Measurements from ENCODE around the gene RPL35. TPM values are rescaled to one million over a fixed set of nuclear protein-coding genes. Genes with fewer than 3 reads are reported as not detected.

Gene RPL35
- polyA plus RNA-seq, 1 of the 3 experiments (the other 2 are of a cell fraction) = 5,348 TPM

- no peaks in the 10 kb centered on the region for H3K79me2 ChIP-seq (ENCODE audit: insufficient read depth)
- ChIA-PET POLR2A (no interaction called here), CTCF (interaction anchor here (1.0 to 1.7 kb wide), 2 partner anchors 10 to 37 kb away, joined by 3 to 5 read pairs; partner anchors contain the start of gene WDR38)
- H3K4me2 ChIP-seq = no peak overlapping the region
- no peaks in the 10 kb centered on the region for H3K9me2 ChIP-seq
- TF ChIP-seq RFX5 (IDR thresholded peaks at IDR 0.05; ENCODE audit: low read length) (no peak), GATA2 (CRISPR knock-in tag; IDR thresholded peaks at IDR 0.05) (no peak), GABPA (IDR thresholded peaks at IDR 0.05; ENCODE audit: low read depth) (no peak), RCOR1 (IDR thresholded peaks at IDR 0.05; ENCODE audit: low read length) (no peak), POLR2AphosphoS5 (IDR thresholded peaks at IDR 0.05; ENCODE audit: low read depth, low read length) (no peak)
- TF ChIP-seq, protein P1, sequence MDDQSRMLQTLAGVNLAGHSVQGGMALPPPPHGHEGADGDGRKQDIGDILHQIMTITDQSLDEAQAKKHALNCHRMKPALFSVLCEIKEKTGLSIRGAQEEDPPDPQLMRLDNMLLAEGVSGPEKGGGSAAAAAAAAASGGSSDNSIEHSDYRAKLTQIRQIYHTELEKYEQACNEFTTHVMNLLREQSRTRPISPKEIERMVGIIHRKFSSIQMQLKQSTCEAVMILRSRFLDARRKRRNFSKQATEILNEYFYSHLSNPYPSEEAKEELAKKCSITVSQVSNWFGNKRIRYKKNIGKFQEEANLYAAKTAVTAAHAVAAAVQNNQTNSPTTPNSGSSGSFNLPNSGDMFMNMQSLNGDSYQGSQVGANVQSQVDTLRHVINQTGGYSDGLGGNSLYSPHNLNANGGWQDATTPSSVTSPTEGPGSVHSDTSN (IDR thresholded peaks at IDR 0.05) = no peak
- no peaks in the 10 kb centered on the region for H3K9me3 ChIP-seq
- no peaks in the 10 kb centered on the region for H3F3A ChIP-seq (replicated peaks; ENCODE audit: insufficient read depth)
- H3K4me3 ChIP-seq (ENCODE audit: low read depth in 2 of 2, low read length in 1 of 2) = no peak overlapping the region
- H3K27ac ChIP-seq (ENCODE audit: low read depth in 2 of 2, low read length in 1 of 2) = no peak overlapping the region
- no peak overlapping the region for H3K9ac ChIP-seq
- no peak overlapping the region for H2AFZ ChIP-seq (ENCODE audit: low read depth)
- peaks cover 9 to 50% of the 10 kb centered on the region in 2 experiments for H3K36me3 ChIP-seq (replicated peaks in 1 of 2; ENCODE audit: control insufficient read depth in 1 of 2, insufficient read depth in 2 of 2, low read length in 1 of 2)
- DNase-seq = no peak
- H3K27me3 ChIP-seq (ENCODE audit: insufficient read depth) = no peaks in the 10 kb centered on the region
- no peaks in the 10 kb centered on the region for H3K4me1 ChIP-seq (ENCODE audit: control insufficient read depth in 1 of 2, insufficient read depth in 2 of 2, low read depth in 1 of 2, low read length in 1 of 2)
- no peaks in the 10 kb centered on the region for H4K20me1 ChIP-seq (ENCODE audit: insufficient read depth)
- 96% methylated on average over 7 of the region's 7 CpGs for WGBS (ENCODE audit: low lambda C conversion rate)
Observed at GRCh38 chr9:124890179-124890578, 28.4 kb upstream of the RPL35 start.

GRCh38 chr9:124889006-124889405 is 27.2 kb upstream of the RPL35 start:
- ChIA-PET CTCF (interaction anchor here (1.7 kb wide), 1 partner anchor 11 kb away, joined by 5 read pairs; no protein-coding TSS in a partner anchor), POLR2A (no interaction called here)
- Histone ChIP-seq H3K27me3 (ENCODE audit: insufficient read depth) (no peaks in the 10 kb centered on the region), H3K36me3 (replicated peaks in 1 of 2; ENCODE audit: control insufficient read depth in 1 of 2, insufficient read depth in 2 of 2, low read length in 1 of 2) (peaks cover 9 to 55% of the 10 kb centered on the region in 2 experiments), H3K27ac (ENCODE audit: low read depth in 2 of 2, low read length in 1 of 2) (no peak overlapping the region), H3K9me3 (no peaks in the 10 kb centered on the region), H3K9me2 (no peaks in the 10 kb centered on the region), H3K4me1 (ENCODE audit: control insufficient read depth in 1 of 2, insufficient read depth in 2 of 2, low read depth in 1 of 2, low read length in 1 of 2) (no peaks in the 10 kb centered on the region), H3K4me2 (no peak overlapping the region), H3K79me2 (ENCODE audit: insufficient read depth) (no peaks in the 10 kb centered on the region), H4K20me1 (ENCODE audit: insufficient read depth) (no peaks in the 10 kb centered on the region), H3K4me3 (ENCODE audit: low read depth in 2 of 2, low read length in 1 of 2) (no peak overlapping the region), H3K9ac (no peak overlapping the region), H3F3A (replicated peaks; ENCODE audit: insufficient read depth) (no peaks in the 10 kb centered on the region), H2AFZ (ENCODE audit: low read depth) (no peak overlapping the region)
- WGBS (ENCODE audit: low lambda C conversion rate) = 94% methylated on average over 7 of the region's 13 CpGs
- DNase-seq = no peak
- TF ChIP-seq NRF1 (IDR thresholded peaks at IDR 0.05; ENCODE audit: low read depth, low read length) (no peak), TAF1 (IDR thresholded peaks at IDR 0.05; ENCODE audit: borderline replicate concordance, low read depth, low read length) (no peak), MXI1 (IDR thresholded peaks at IDR 0.05; ENCODE audit: low read depth, low read length) (no peak), ZBTB33 (IDR thresholded peaks at IDR 0.05; ENCODE audit: borderline replicate concordance, low read depth) (no peak), TEAD4 (IDR thresholded peaks at IDR 0.05; ENCODE audit: borderline replicate concordance, insufficient read depth) (no peak), EP300 (IDR thresholded peaks at IDR 0.05; ENCODE audit: borderline replicate concordance in 1 of 2, low read depth in 1 of 2, low read length in 1 of 2) (no peak), FOSL2 (IDR thresholded peaks at IDR 0.05; ENCODE audit: borderline replicate concordance, low read depth) (no peak), EZH2phosphoT487 (IDR thresholded peaks at IDR 0.05; ENCODE audit: borderline replicate concordance, low read depth) (no peak), TCF12 (IDR thresholded peaks at IDR 0.05) (no peak)
- TF ChIP-seq, protein P1 (IDR thresholded peaks at IDR 0.05) = no peak
- TF ChIP-seq, protein P2, sequence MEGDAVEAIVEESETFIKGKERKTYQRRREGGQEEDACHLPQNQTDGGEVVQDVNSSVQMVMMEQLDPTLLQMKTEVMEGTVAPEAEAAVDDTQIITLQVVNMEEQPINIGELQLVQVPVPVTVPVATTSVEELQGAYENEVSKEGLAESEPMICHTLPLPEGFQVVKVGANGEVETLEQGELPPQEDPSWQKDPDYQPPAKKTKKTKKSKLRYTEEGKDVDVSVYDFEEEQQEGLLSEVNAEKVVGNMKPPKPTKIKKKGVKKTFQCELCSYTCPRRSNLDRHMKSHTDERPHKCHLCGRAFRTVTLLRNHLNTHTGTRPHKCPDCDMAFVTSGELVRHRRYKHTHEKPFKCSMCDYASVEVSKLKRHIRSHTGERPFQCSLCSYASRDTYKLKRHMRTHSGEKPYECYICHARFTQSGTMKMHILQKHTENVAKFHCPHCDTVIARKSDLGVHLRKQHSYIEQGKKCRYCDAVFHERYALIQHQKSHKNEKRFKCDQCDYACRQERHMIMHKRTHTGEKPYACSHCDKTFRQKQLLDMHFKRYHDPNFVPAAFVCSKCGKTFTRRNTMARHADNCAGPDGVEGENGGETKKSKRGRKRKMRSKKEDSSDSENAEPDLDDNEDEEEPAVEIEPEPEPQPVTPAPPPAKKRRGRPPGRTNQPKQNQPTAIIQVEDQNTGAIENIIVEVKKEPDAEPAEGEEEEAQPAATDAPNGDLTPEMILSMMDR (IDR thresholded peaks at IDR 0.05) = no peak
- TF ChIP-seq, protein P3, sequence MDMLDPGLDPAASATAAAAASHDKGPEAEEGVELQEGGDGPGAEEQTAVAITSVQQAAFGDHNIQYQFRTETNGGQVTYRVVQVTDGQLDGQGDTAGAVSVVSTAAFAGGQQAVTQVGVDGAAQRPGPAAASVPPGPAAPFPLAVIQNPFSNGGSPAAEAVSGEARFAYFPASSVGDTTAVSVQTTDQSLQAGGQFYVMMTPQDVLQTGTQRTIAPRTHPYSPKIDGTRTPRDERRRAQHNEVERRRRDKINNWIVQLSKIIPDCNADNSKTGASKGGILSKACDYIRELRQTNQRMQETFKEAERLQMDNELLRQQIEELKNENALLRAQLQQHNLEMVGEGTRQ (IDR thresholded peaks at IDR 0.05; ENCODE audit: borderline replicate concordance, low read depth, low read length) = no peak
- TF ChIP-seq, protein P4, sequence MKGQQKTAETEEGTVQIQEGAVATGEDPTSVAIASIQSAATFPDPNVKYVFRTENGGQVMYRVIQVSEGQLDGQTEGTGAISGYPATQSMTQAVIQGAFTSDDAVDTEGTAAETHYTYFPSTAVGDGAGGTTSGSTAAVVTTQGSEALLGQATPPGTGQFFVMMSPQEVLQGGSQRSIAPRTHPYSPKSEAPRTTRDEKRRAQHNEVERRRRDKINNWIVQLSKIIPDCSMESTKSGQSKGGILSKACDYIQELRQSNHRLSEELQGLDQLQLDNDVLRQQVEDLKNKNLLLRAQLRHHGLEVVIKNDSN (IDR thresholded peaks at IDR 0.05; ENCODE audit: borderline replicate concordance, low read depth) = no peak

Data from SK-N-SH (cell line).